IMR-90 (cell line): ENCODE data around the gene FUBP1. TPM values are rescaled to one million over a fixed set of nuclear protein-coding genes. Genes with fewer than 3 reads are reported as not detected.

Experiments used
- ATAC-seq: fragments of 200-7000 bp; cut with Tn5 transposase; 2 replicates; pipeline ENCODE4 v1.9.1; 2020; ENCODE audit warnings: low read depth, mild to moderate bottlenecking, moderate library complexity
- BruUV-seq: library from RNA; stranded (reverse); fragments of 400-500 nt; replicated peaks from 2 replicates; lab custom pipeline; 2021; lab: Mats Ljungman, UMichigan
- CTCF ChIA-PET: fragments of 300-600 bp; formaldehyde crosslinking; extraction: SDS; loops from one replicate; lab custom pipeline; 2021; ENCODE audit warnings: antibody characterized with exemption; lab: Yijun Ruan, JAX
- POLR2A ChIA-PET: fragments of 300-600 bp; sonication (Branson Sonifier 250); formaldehyde crosslinking; loops from one replicate; lab custom pipeline; 2022; ENCODE audit warnings: antibody characterized with exemption; ENCODE audit not compliant: unreplicated experiment; lab: Charles Lee
- DNase-seq: peaks from one replicate; pipeline ENCODE4 v3.0.0; 2013
- H2AFZ ChIP-seq: replicated peaks from 2 replicates; pipeline ENCODE3; 2013; ENCODE audit warnings: low read length, mild to moderate bottlenecking; ENCODE audit not compliant: poor library complexity
- H2AK5ac ChIP-seq: 2 replicates; pipeline ENCODE4 v1.6.1; 2013; ENCODE audit warnings: low read depth, low read length, inconsistent platforms
- H2AK9ac ChIP-seq: replicated peaks from 2 replicates; pipeline ENCODE3; 2013; ENCODE audit warnings: mild to moderate bottlenecking, low read depth, low read length, moderate library complexity; ENCODE audit not compliant: poor library complexity
- H2BK120ac ChIP-seq: 2 replicates; pipeline ENCODE4 v1.6.1; 2013; ENCODE audit warnings: low read depth, low read length, inconsistent platforms
- H2BK15ac ChIP-seq: 3 replicates; pipeline ENCODE4 v1.6.1; 2013; ENCODE audit warnings: low read depth, low read length, inconsistent platforms
- H2BK20ac ChIP-seq: 2 replicates; pipeline ENCODE4 v1.6.1; 2013; ENCODE audit warnings: low read depth, mild to moderate bottlenecking, inconsistent platforms, low read length, moderate library complexity
- H2BK5ac ChIP-seq: 2 replicates; pipeline ENCODE4 v1.6.1; 2013; ENCODE audit warnings: mild to moderate bottlenecking, low read depth, low read length, inconsistent platforms; ENCODE audit not compliant: poor library complexity, severe bottlenecking
- H3K14ac ChIP-seq: replicated peaks from 2 replicates; pipeline ENCODE4 v1.6.1; 2013; ENCODE audit warnings: low read depth, low read length, inconsistent platforms
- H3K18ac ChIP-seq: 2 replicates; pipeline ENCODE4 v1.6.1; 2013; ENCODE audit warnings: low read depth, low read length, control low read depth
- H3K23ac ChIP-seq: 2 replicates; pipeline ENCODE4 v1.6.1; 2013; ENCODE audit warnings: low read depth, low read length, inconsistent platforms
- H3K27ac ChIP-seq: 2 replicates; pipeline ENCODE4 v1.5.1; 2013; ENCODE audit warnings: mild to moderate bottlenecking, control low read depth, low read length; ENCODE audit not compliant: insufficient read depth
- H3K27me3 ChIP-seq: 2 replicates; pipeline ENCODE4 v1.6.1; 2013; ENCODE audit warnings: low read length; ENCODE audit not compliant: control insufficient read depth, insufficient read depth
- H3K36me3 ChIP-seq: 2 replicates; pipeline ENCODE4 v1.6.1; 2013; ENCODE audit warnings: low read length, mixed read lengths; ENCODE audit not compliant: control insufficient read depth, insufficient read depth
- H3K4ac ChIP-seq: 2 replicates; pipeline ENCODE4 v1.6.1; 2013; ENCODE audit warnings: low read depth, low read length, inconsistent platforms
- H3K4me1 ChIP-seq: 2 replicates; pipeline ENCODE4 v1.6.1; 2013; ENCODE audit warnings: low read length, mixed read lengths; ENCODE audit not compliant: control insufficient read depth, insufficient read depth
- H3K4me2 ChIP-seq: 2 replicates; pipeline ENCODE4 v1.6.1; 2013; ENCODE audit warnings: low read depth, mild to moderate bottlenecking, control low read depth, low read length, moderate library complexity
- H3K4me3 ChIP-seq: 2 replicates; pipeline ENCODE4 v1.5.1; 2013; ENCODE audit warnings: low read depth, mild to moderate bottlenecking, control low read depth, low read length, moderate library complexity; ENCODE audit not compliant: insufficient read depth
- H3K56ac ChIP-seq: 2 replicates; pipeline ENCODE4 v1.6.1; 2013; ENCODE audit warnings: low read length, inconsistent platforms; ENCODE audit not compliant: insufficient read depth; ENCODE audit errors: extremely low read depth
- H3K79me1 ChIP-seq, 2 experiments: 2 replicates each; pipeline ENCODE4 v1.6.1; 2013; ENCODE audit warnings: low read length in 2 of 2, inconsistent platforms in 1 of 2, low read depth in 1 of 2
- H3K9ac ChIP-seq: 2 replicates; pipeline ENCODE4 v1.6.1; 2013; ENCODE audit warnings: low read depth, low read length, control low read depth
- H3K9me1 ChIP-seq: 2 replicates; pipeline ENCODE4 v1.6.1; 2013; ENCODE audit warnings: low read length, inconsistent platforms; ENCODE audit not compliant: insufficient read depth
- H3K9me3 ChIP-seq: 2 replicates; pipeline ENCODE4 v1.6.1; 2013; ENCODE audit warnings: low read length; ENCODE audit not compliant: control insufficient read depth, insufficient read depth
- H4K20me1 ChIP-seq: 2 replicates; pipeline ENCODE4 v1.6.1; 2013; ENCODE audit warnings: low read length, inconsistent platforms; ENCODE audit not compliant: insufficient read depth
- H4K5ac ChIP-seq: 2 replicates; pipeline ENCODE4 v1.6.1; 2013; ENCODE audit warnings: mild to moderate bottlenecking, low read depth, low read length, control low read depth
- H4K8ac ChIP-seq, 2 experiments: 2 replicates each; pipeline ENCODE4 v1.6.1; 2013; ENCODE audit warnings: low read depth in 2 of 2, low read length in 2 of 2, control low read depth in 1 of 2, inconsistent platforms in 1 of 2
- H4K91ac ChIP-seq: 2 replicates; pipeline ENCODE4 v1.6.1; 2013; ENCODE audit warnings: low read depth, low read length, inconsistent platforms; ENCODE audit not compliant: insufficient read depth
- BHLHE40 ChIP-seq: fragments of 150-350 bp; IDR thresholded peaks from 2 replicates; pipeline ENCODE4 v1.6.1; 2016; ENCODE audit warnings: mild to moderate bottlenecking, low read depth, low read length
- CHD1 ChIP-seq: IDR thresholded peaks from 2 replicates; pipeline ENCODE4 v1.6.1; 2012; ENCODE audit warnings: low read depth, low read length, improper control_type of control experiment
- CTCF ChIP-seq: conservative IDR thresholded peaks from 2 replicates; pipeline ENCODE4 v1.5.1; 2012; ENCODE audit warnings: mild to moderate bottlenecking, low read depth, low read length, improper control_type of control experiment
- MAFK ChIP-seq: IDR thresholded peaks from 2 replicates; pipeline ENCODE4 v1.6.1; 2012; ENCODE audit warnings: low read depth, low read length, improper control_type of control experiment
- MXI1 ChIP-seq: IDR thresholded peaks from 2 replicates; pipeline ENCODE4 v1.6.1; 2012; ENCODE audit warnings: low read depth, mild to moderate bottlenecking, low read length, moderate library complexity, borderline replicate concordance
- RFX5 ChIP-seq: IDR thresholded peaks from 2 replicates; pipeline ENCODE4 v1.8.0; 2012; ENCODE audit warnings: low read depth, mild to moderate bottlenecking, low read length, moderate library complexity
- WGBS, 2 experiments: methylation state at CpG; one replicate each; pipeline versions ENCODE4 v1.1.5 to v1.1.7; 2013; ENCODE audit warnings: missing lambda C conversion rate in 2 of 2; ENCODE audit not compliant: insufficient read length in 1 of 2; ENCODE audit errors: extremely low coverage in 2 of 2; 5-methylcytosine and 5-hydroxymethylcytosine counted together
- dilution Hi-C: fragments of 300-500 bp; cut with HindIII; formaldehyde crosslinking; loops from one replicate; pipeline ENCODE4 v1.14.3; 2018; ENCODE audit warnings: low sequenced_read_pairs; ENCODE audit not compliant: unreplicated experiment
- in situ Hi-C: fragments of 300-500 bp; cut with MboI; formaldehyde crosslinking; loops from 3 replicates; pipeline ENCODE4 v1.14.3; 2019; ENCODE audit warnings: low sequenced_read_pairs, inconsistent platforms, mixed read lengths
- intact Hi-C: fragments of 100-400 bp; cut with micrococcal nuclease; formaldehyde crosslinking; loops from 2 replicates; pipeline ENCODE4 v1.10.0; 2022
- polyA plus RNA-seq, 3 experiments: library from polyadenylated mRNA; depleted of rRNA; stranded (reverse); fragments of >200 nt; gene quantifications; 2 replicates each; pipeline ENCODE4 v1.2.3, GENCODE V29; 2012; ENCODE audit warnings: low replicate concordance in 1 of 3
- total RNA-seq: library from RNA; depleted of rRNA; stranded (reverse); fragments of >200 nt; gene quantifications from 2 replicates; pipeline ENCODE4 v1.2.3, GENCODE V29; 2012

FUBP1 gene
- total and polyA plus RNA-seq, 2 of the 4 experiments (the other 2 are of a cell fraction), result 94.7 to 129 TPM

DNA sequence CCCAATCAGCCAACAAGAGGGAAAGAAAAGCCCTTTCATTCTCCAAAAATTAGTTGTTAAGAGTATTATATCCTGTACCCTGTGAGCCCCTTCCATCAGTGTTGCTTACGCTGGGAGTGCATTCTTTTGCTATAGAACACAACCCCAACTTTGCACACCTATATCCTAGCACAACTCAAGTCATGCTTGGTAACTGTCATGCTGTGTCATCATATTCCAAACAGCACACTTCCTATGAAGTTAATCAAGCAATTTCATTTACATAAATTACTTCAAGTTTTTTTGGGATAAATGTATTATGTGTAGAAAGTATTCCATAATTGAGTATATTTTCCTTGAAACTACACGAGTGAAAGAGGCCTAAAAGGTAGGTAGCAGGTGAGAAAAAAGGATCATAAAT lies 20.0 kb downstream of the FUBP1 start:
- Histone ChIP-seq H3K9me3 (no peaks in the 10 kb centered on the region), H2BK120ac (no peak overlapping the region), H3K18ac (no peak overlapping the region), H2BK20ac (no peak overlapping the region), H2BK15ac (no peak overlapping the region), H3K36me3 (peaks cover 61% of the 10 kb centered on the region), H2AK9ac (no peak overlapping the region), H4K20me1 (peaks cover 16% of the 10 kb centered on the region), H3K14ac (no peak overlapping the region), H3K56ac (no peak overlapping the region), H3K9me1 (0 out of 2 replicates have a peak, but pooled peaks cover 2% of the 10 kb centered on the region), H3K4me3 (no peak overlapping the region), H4K5ac (no peak overlapping the region), H4K91ac (no peak overlapping the region), H3K27ac (no peak overlapping the region), H3K23ac (no peak overlapping the region), H2AFZ (no peak overlapping the region), H3K4me1 (peaks cover 2% of the 10 kb centered on the region; the same call in 1 of the 2 replicates), H2BK5ac (peak overlapping the region; percentile 9), H2AK5ac (no peak overlapping the region), H4K8ac (no peak overlapping the region), H3K4ac (no peak overlapping the region), H3K4me2 (no peak overlapping the region), H3K79me1 (peaks cover 27 to 57% of the 10 kb centered on the region in 2 experiments), H3K9ac (no peak overlapping the region), H3K27me3 (no peaks in the 10 kb centered on the region)
- ChIA-PET POLR2A (no interaction called here), CTCF (no interaction called here)
- DNase-seq, result no peak
- dilution Hi-C loops (no loop called here), in situ Hi-C loops (no loop called here), intact Hi-C loops (no loop called here)
- no peak for ATAC-seq
- BruUV-seq, result no TSS peak
- no CpG with 5 or more reads among the region's 2 CpGs for WGBS, 2 experiments
- no peak for TF ChIP-seq RFX5
- no peak for TF ChIP-seq CTCF
- no peak for TF ChIP-seq MXI1
- no peak for TF ChIP-seq CHD1
- no peak for TF ChIP-seq BHLHE40
- TF ChIP-seq MAFK, result peak; percentile 47
